ENCODE measurements around the gene RTP5.
"Not testable (repeated sequence)": the region's sequence is repeated elsewhere in the genome, so short reads cannot be mapped to it uniquely, and the experiment has no call there.

RTP5 gene

DNA sequence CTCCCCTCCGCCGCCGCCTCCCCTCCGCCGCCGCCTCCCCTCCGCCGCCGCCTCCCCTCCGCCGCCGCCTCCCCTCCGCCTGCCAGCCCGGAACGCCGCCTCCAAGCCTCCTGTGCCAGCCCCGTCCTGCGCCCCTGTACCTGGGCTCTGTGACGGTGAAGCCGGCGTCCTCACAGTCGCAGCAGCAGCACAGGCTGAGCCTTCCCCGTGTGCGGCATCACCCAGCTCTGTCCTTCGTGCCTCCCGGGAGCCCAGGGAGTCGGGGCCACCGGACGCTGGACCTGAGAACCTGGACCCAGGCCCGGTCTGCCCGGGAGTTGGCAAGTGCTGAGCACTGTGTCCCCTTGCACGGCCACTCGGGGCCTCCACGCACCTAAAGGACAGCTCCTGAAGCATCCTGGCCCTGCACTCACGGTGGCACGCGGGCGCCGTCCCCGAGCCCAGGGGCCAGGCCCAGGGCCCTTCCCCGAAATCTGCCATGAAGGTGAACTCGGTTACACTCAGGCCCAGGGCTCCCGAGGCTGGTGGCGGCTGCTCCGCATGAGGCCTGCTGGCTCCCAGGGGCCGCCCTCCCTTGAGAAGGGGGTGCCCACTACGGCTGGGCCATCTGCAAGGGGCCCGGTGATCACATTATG is 32.9 kb downstream of the RTP5 start:
- no peak for DNase-seq (ENCODE audit: low spot score)

DNA sequence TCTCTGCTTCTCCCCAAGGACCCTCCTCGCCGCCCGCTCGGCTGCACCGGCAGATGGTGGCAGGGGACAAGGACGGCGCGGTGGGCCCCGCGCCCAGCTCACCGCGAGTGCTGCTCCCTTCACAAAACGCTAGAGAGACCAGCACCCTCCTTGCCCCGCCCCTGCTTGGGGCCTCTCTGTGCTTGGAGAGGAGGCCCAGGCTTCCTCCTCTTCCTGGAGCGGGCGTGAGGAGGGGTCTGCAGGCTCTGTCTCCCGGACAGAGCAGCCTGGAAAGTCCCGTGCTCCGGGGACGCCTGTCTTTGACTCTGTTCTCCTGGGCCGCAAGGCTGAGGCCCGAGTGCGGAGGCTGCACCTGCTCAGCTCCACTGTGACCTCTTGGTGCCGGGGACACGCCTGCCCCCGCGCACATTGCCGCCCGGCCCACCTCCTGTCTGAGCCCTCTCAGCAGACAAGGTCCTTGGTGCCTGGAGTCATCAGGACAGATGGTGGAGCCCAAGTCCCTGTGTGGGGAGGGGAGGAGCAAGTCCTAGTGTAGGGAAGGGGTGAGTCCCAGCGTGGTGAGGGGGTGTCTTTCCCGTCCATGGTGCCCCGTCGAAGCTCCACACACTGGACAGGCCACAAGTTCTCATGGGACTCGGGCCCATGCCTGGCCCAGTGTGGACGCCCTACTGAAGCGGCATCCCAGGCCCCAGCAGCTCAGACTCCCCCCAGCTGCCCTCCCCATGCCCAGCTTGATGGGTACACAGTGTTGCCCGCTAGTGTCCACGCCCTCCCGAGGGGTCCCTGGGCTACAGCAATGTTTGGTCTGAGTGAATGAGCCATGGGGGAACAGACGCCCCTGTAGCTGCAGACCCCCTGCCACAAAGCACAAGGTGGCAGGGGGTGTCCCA is 33.8 kb downstream of the RTP5 start:
- no peak for DNase-seq (ENCODE audit: low spot score)

DNA sequence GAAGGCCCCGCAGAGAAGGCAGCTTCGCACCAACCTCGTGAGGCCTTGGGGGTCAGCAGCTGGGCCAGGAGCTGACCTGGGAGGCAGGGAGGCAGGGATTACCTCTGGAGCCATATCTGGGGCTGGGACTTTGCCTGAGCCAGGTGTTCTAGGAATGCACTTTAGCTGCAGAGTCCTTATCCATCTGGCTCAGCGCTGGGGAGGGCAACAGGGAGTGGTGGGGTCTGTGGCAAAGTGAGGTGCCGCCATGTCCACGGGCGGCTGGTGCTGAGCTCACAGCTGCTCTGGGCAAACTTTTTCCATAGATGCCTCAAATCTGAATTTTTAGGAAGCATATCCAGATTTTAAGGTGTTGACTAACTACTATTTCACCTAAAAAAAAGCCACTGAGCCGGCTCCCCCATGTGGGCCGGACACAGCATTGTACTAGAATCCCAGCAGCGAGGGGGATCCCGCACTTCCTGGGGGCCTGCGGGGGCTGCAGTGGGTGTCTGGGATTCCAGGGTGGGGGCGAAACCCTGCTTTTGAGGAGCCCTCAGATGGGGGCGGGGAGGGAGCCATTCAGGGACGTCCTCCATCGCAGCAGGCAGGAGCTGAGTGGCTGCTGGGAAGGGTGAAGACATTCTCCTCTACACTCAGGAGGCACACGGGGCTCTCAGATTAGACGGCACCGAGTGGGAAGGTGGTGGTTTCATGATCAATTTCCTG is 34.6 kb downstream of the RTP5 start:
- DNase-seq (ENCODE audit: low spot score) = no peak

DNA sequence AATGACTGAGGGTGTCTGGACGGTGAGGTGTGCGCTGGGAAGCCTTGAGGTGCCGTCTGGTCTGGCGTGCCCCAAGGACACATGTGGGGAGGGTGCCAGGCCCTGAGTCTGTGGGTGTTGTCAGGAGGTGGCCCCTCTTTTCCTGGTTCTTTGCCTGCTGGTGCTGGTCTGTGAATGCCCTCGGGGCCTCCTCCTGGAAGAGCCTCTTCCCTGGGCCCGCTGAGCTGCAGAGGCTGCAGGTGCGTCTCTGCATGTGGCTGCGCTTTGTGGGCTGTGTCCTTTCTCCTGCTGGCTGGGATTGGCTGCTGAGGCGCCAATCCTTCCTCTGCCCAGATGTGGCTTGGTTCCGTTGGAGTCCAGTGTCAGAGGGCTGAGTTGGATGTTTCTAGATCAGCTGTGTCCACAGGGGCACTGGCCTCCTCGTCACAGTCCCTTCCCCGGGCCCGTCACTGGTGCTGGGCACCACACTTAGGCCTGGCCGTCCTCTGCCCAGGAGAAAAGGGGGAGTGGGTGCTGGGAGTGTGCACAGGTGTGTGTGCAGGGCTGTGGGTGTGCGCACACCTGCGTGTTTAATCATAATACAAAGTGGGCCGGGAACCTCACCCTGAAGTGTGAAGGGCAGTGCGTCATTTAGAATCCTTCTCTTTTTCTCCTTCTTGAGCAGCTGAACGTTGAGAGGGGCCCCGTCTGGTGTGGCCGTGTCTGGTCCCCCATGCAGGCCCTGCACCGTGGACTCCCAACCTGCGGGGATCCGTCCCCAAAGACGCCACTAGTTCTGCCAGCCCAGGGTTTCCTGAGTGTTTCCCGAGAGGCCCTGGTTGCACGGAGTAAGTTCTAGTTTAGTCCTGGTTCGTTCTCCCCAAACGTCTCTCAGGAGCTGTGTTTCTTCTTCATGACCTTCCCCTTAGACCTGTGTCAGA is 35.5 kb downstream of the RTP5 start:
- DNase-seq (ENCODE audit: low spot score) = no peak

DNA sequence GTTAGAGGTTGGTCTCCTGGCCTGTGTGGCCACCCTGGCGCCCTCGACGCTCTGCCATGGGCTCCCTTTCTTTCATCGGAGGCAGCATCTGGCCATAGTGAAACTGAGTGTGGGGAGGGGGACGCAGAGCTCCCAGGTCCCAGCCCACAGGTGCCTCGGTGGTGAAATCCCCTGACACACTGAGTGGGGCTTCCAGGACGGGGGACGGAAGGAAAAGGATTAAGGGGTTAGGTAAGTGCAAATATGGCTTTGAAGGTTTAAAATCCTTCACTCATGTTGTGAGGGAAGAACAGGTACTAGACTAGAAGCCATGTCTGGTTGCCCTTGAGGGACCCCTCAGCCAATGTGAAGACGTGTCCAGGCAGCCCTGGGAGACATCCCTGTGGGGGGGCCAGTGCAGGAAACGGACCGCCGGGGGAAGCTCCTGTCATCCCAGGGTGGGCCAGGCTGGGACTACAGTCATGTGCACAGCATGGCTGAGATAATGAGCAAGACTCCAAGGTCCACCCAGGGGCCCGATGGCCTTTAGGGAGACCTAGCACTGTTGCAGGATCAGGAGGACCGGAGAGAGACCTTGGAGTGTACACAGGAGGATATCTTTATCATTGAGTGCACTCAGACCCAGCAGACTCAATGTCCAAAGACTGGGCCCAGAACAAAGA is 36.3 kb downstream of the RTP5 start:
- DNase-seq (ENCODE audit: low spot score) = no peak

DNA sequence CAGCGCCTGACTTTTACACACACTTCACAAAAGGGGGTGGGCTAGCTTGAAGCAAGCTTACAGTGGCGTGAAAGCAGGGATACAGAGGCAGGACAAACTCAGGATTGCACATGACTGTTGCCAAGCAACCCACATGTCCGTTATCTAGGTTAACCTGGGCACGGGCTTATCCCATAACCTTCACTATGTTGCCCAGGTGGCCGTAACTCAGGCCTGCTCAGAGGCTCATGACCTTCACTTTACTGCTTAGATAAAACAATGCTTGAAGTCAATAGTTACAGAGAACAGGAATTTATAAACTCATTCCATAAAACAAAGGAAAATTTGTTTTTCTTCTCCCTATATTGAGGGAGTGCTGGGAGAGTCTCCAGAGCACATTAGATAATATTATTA is 36.8 kb downstream of the RTP5 start:
- DNase-seq (ENCODE audit: low spot score) = not testable (repeated sequence)

DNA sequence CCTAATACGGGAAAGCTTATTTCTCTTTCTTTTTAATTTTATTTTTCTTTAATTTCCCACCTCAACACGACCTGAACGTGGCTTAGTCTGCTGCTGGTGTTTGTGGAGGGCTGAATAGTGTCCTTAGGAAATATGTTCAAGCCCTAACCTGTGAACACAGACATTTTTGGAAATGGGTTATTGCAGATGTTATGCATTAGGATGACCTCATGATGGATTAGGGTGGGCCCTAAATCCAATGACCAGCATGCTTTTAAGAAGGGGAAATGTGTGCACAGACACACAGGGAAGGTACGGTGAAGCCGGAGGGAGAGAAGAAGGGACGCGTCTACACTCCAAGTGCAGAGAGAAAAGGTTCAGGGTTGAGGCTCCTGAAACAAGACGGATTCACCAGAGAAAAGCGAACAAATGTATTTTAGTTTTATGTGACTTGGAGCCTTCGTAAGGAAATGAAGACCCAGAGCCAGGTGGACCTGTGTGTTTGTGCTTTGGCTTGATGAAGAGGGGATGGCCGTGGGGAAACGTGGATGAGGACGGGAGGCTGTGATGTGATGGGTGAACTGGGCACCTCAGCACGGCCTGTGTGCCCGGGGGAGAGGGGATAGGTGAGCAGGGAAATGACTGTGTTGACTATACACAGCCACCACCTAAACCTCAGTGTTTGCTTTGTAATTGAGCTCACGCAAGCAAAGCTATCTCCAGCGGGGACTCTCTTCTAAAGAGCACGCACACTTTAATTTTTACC is 37.5 kb downstream of the RTP5 start:
- DNase-seq (ENCODE audit: low spot score) = no peak

DNA sequence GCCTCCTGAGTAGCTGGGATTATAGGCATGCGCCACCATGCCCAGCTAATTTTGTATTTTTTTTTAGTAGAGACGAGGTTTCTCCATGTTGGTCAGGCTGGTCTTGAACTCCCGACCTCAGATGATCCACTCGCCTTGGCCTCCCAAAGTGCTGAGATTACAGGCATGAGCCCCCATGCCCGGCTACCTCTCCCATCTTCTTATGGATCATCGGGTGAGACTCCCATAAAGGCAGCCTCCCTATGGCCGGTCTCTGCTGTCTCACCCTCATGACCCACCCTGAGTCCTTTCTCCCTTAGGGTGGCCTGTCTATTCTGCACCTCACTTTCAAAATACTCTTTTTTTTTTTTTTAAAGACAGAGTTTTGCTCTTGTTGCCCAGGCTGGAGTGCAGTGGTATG is 38.3 kb downstream of the RTP5 start:
- DNase-seq (ENCODE audit: low spot score) = not testable (repeated sequence)

DNA sequence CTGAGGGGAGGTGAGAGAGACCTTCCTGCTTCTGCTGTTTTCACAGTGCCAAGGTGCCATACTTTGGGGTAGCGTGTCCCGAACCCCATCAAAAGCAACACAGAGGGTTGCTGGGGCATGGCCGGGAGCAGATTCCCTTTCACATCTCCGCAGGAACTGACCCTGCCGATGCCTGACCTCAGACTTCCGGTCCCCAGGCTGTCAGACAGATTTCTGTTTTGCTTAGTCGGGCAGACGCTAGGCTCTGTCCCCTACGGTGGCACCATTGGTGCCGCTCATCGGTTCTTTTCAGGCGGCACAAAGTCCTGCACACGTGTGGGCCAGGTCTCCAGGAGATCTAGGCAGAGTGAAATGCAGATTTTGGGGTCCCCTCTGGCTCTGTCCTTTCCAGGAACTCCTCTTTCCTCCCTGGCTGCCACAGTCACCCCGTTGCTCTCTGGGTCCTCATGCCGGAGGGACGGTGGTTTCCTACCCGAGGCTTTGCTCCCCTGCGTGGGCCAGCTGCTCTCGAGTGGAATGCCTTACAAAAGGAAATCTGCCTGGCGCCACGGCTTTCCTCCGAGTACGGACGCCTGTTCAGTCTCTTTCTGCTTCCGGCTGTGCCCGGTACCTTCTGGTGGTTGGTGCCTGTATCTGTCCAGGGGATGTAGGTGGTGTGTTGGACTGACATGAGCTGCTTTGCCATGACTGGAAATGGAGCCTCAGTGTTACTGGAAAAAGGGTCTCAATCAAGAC is 39.3 kb downstream of the RTP5 start:
- DNase-seq (ENCODE audit: low spot score) = no peak

DNA sequence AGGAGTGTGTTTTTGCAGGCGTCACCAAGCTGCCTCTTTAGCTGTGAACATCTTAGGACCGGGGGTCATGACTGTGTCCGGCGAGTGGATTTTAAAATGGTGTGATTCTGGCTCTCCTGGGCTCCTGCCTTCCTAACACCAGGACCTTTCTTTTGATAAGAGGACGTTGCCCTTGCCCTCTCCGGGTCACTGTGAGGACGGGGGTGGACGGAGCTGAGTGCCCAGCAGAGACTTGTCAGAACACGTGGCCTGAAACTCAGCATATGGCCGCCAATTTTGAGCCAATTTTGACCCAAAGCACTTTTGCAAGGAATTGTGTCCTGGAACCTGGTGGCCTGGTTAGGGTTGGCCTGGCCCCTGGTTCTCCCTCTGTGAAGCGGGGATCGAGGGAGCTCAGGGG is 40.2 kb downstream of the RTP5 start:
- DNase-seq (ENCODE audit: low spot score) = no peak

DNA sequence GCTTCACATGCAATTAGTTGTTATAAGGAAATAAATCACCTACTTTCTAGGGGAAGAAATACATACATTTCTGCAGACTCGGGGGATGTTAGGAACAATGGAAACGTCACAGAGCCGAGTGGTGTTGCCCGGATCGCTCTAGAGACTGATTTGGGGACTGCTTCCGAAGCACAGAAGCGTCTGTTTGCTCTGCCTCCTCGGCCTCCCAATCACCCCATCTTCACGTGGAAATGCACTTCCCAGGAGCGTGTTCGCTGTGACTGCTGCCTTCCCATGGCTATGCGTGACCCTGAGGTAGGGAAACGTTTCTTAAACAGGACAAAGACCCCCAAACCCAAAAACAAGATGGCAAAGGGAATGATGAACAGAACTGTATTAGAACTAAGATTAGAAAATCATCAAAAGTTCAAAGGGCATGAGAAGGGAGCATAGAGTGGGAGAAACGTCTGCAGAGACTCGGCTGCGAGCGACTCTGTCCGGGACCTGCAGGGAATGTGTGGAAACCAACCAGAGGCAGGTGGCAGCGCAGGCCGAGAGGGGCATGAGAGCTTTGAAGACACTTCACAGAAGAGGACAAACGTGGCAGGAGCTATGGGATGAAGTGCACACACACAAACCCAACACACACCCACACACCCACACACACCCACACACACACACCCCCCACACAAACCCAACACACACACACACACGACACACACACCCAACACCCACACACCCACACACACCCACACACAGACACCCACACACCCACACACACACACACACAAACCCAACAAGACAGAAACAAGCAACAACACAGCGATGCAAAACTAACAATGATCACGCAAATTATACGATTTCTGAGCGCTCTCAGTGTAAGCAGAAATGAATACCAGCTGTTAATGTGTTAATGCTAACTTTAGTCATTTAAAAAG is 41.3 kb downstream of the RTP5 start:
- no peak for DNase-seq (ENCODE audit: low spot score)

DNA sequence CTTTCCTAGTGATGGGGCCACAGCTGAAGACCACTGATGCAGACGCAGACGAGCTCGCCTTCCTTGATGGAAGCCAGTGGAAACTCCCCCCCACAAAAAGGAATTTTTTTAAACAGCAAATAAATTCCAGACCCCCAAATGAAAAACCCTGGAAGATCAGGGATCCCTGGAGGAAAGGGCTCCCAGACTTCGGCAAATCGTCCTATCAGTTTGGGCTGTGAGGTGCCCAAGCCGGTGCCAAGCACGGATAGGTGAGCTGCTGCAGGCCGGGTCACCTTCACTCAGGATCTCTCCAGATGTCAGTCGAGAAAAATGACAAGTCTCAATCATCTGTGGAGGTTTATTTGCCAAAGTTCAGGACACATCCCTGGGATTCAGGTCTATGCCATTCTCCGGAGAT is 42.0 kb downstream of the RTP5 start:
- DNase-seq (ENCODE audit: low spot score) = no peak

DNA sequence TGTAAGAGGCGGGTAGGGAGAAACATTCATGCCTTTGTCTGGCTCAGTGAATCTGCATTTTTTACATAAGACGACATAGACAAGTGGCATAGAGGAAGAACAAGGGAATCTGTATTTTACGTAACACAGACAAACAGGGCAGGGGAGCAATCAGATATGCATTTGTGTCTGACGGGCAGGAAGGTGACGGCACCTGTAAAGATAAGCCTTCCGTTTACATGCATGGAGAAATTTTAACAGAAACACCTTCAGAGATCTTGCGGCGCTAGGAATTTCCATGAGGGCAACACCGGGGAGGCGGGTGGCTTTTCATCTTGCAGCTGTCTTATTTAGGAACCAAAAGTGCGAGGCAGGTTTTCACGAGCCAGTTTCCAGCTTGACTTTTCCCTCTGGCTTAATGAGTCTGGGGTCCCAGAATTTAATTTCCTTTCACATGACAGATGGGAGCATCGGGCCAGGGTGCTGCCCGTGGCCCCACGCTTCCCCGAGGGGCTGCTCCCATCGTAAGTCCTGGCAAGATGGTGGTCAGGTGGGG is 42.6 kb downstream of the RTP5 start:
- DNase-seq (ENCODE audit: low spot score) = no peak

DNA sequence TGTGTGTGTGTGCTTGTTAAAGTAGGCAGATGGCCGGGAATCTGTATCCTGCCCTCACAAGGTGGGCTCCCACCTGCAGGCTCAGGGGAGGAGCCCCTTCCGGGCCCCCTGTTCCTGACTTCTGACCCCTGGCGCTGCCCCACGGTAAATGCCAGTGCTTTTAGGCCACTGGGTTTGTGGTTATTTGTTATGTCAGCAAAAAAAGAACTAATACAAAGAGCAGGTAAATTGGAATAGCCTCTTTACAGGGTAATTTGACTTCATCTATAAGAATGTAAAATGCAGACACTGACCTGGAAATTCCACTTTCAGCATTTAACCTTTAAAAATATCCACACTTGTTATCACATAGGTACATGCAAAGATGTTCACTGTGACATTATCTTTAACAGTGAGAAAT is 44.2 kb downstream of the RTP5 start:
- DNase-seq (ENCODE audit: low spot score) = no peak

DNA sequence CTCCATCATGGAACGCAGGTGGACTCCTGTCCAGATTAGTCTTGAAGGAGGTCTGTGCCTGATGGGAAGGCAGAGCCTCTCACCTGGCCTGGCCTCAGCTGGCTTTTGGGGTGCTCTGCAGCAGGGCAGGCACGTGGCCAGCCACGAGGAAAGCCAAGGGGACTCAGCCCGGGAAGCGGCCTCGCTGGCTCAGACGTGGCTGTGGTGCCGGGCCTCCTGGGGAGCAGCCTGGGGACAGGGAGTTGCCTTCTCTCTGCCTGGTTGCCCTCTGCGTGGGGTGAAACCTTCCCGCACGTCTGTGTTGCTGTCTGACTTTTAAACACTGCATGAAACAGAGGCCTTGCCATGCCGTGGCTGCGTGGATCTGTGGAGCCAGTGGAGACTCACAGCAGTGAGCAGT is 45.0 kb downstream of the RTP5 start:
- DNase-seq (ENCODE audit: low spot score) = no peak

DNA sequence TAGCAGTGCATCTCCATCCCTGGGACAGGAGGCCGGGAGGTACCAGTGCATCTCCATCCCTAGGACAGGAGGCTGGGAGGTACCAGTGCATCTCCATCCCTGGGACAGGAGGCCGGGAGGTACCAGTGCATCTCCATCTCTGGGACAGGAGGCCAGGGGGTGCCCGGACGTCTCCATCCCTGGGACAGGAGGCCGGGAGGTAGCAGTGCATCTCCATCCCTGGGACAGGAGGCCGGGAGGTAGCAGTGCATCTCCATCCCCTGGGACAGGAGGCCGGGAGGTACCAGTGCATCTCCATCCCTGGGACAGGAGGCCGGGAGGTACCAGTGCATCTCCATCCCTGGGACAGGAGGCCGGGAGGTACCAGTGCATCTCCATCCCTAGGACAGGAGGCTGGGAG is 52.1 kb downstream of the RTP5 start:
- DNase-seq (ENCODE audit: low spot score) = not testable (repeated sequence)

DNA sequence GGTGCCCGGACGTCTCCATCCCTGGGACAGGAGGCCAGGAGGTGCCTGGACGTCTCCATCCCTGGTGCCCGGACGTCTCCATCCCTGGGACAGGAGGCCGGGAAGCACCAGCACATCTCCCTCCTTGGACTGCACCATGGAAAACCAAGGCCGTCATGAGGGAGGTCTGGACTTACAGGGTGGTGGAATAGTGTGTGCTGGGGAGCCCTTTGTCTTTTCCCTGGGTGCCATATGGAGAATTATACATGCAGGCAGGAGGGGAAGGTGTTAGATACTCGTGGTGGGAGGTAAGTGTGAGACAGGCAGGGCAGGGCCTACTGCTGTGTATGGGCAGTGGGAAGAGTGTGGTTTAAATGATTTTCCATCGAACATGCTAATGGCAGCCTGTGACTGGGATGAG is 52.9 kb downstream of the RTP5 start:
- DNase-seq (ENCODE audit: low spot score) = no peak

DNA sequence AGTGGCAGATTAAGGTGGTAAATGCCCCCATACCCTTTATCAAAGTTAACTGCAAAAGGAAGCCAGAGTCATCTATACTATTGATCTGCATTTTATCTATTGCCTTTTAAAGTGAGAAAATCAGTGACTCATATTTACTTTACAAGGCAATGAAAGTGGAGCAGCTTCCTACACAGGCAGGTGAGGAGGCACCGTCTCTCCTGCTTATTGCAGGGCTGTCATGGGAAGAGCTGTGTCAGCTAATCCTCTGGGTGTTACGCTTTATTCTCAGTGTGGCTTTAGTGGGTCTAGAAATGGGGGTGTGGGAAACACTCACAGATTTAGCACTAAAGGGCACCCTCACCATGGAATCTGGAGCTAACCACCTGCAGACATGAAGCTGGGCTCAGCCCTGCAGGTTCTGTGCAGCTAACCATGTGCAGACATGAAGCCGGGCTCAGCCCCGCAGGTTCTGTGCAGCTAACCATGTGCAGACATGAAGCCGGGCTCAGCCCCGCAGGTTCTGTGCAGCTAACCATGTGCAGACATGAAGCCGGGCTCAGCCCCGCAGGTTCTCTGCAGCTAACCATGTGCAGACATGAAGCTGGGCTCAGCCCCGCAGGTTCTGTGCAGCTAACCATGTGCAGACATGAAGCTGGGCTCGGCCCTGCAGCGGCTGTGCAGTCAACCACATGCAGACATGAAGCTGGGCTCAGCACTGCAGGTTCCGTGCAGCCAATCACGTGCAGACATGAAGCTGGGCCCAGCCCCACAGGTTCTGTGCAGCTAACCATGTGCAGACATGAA is 53.5 kb downstream of the RTP5 start:
- DNase-seq (ENCODE audit: low spot score) = not testable (repeated sequence)

All from CD4-positive, alpha-beta T cell treated with Interleukin-2 at 100 ng/mL for 4 hours (primary cell).